SH-SY5Y (cell line): Measurements from ENCODE around the gene AHRR.

Source experiments
- GATA2 ChIP-seq: IDR thresholded peaks from 2 replicates; pipeline ENCODE4 v1.6.1; 2011; ENCODE audit warnings: mild to moderate bottlenecking, low read depth, low read length
- GATA3 ChIP-seq: IDR thresholded peaks from 2 replicates; pipeline ENCODE4 v1.6.1; 2011; ENCODE audit warnings: low read depth, mild to moderate bottlenecking, low read length, moderate library complexity

- TF ChIP-seq GATA3 = no peak
- no peak for TF ChIP-seq GATA2
Measured at GRCh38 chr5:396531-396961, 75.0 kb downstream of the AHRR start.
